Suprapubic skin (tissue), 4 donors: ENCODE measurements around the gene ITPRID1. TPM values are rescaled to one million over a fixed set of nuclear protein-coding genes. Genes with fewer than 3 reads are reported as not detected.

ENCODE experiments used
- DNase-seq, 2 donors: peaks; one replicate each; pipeline ENCODE4 v3.0.0-alpha.2; 2019; ENCODE audit warnings: low spot score in 2 of 2
- H3K27ac ChIP-seq: fragments of 200-600 bp; sonication (generic); one replicate; pipeline ENCODE4 v1.5.1; 2019
- H3K27me3 ChIP-seq: fragments of 200-600 bp; sonication (generic); one replicate; pipeline ENCODE4 v1.5.1; 2019
- H3K36me3 ChIP-seq: fragments of 200-600 bp; sonication (generic); one replicate; pipeline ENCODE4 v1.5.1; 2019
- H3K4me1 ChIP-seq: fragments of 200-600 bp; sonication (generic); one replicate; pipeline ENCODE4 v1.5.1; 2019
- H3K4me3 ChIP-seq: fragments of 200-600 bp; sonication (generic); one replicate; pipeline ENCODE4 v1.5.1; 2019; ENCODE audit warnings: mild to moderate bottlenecking
- H3K9me3 ChIP-seq: fragments of 200-600 bp; sonication (generic); one replicate; pipeline ENCODE4 v1.5.1; 2019
- CTCF ChIP-seq, 2 donors: fragments of 200-600 bp in 1 of 2; fragments of 450-650 bp in 1 of 2; sonication (generic) in 1 of 2; IDR thresholded peaks; one replicate each; pipeline ENCODE4 v1.5.1; 2016 to 2019; ENCODE audit warnings: antibody characterized with exemption in 2 of 2, mild to moderate bottlenecking in 1 of 2, moderate library complexity in 1 of 2
- EP300 ChIP-seq: sonication (generic); formaldehyde crosslinking; IDR thresholded peaks from one replicate; pipeline ENCODE4 v1.6.1; 2017; ENCODE audit warnings: antibody characterized with exemption
- POLR2A ChIP-seq, 2 donors: fragments of 450-650 bp; IDR thresholded peaks; one replicate each; pipeline ENCODE4 v1.6.1; 2017; ENCODE audit warnings: antibody characterized with exemption in 2 of 2, mild to moderate bottlenecking in 2 of 2, moderate library complexity in 2 of 2
- POLR2AphosphoS5 ChIP-seq, 3 donors: sonication (generic); formaldehyde crosslinking; IDR thresholded peaks; one replicate each; pipeline ENCODE4 v1.6.1; 2017; ENCODE audit warnings: antibody characterized with exemption in 3 of 3
- WGBS: methylation state at CpG from one replicate; pipeline ENCODE4 v1.1.5; 2018; 5-methylcytosine and 5-hydroxymethylcytosine counted together
- total RNA-seq, 4 donors: library from RNA; depleted of rRNA; stranded (reverse); fragments of >200 nt; gene quantifications; one replicate each; pipeline ENCODE4 v1.1.0, GENCODE V29; 2016

The ITPRID1 gene
- total RNA-seq, 4 donors from 2014 or later, result 4.4 to 27.7 (median 7.9) TPM

GRCh38 chr7:31646942-31647341 is 133.1 kb downstream of the ITPRID1 start:
- WGBS, result 58% methylated on average over 4 of the region's 4 CpGs
- Histone ChIP-seq H3K27me3 (no peaks in the 10 kb centered on the region), H3K4me3 (no peak overlapping the region), H3K36me3 (no peaks in the 10 kb centered on the region), H3K9me3 (no peaks in the 10 kb centered on the region), H3K4me1 (no peaks in the 10 kb centered on the region), H3K27ac (no peak overlapping the region)
- TF ChIP-seq CTCF (IDR thresholded peaks at IDR 0.05) (no peak), POLR2A (IDR thresholded peaks at IDR 0.05) (no peak), EP300 (no peak), POLR2AphosphoS5 (IDR thresholded peaks at IDR 0.05) (no peak)
- no peak for DNase-seq

- Histone ChIP-seq H3K9me3 (no peaks in the 10 kb centered on the region), H3K36me3 (no peaks in the 10 kb centered on the region), H3K4me1 (no peaks in the 10 kb centered on the region), H3K27me3 (no peaks in the 10 kb centered on the region), H3K4me3 (no peak overlapping the region), H3K27ac (no peak overlapping the region)
- DNase-seq, result no peak
- no peak for TF ChIP-seq CTCF (IDR thresholded peaks at IDR 0.05)
- 75% methylated on average over 7 of the region's 7 CpGs for WGBS
These were observed 133.6 kb downstream of the ITPRID1 start for GRCh38 chr7:31647511-31647910.

- H3K4me1 ChIP-seq, result no peaks in the 10 kb centered on the region
- no peaks in the 10 kb centered on the region for H3K36me3 ChIP-seq
- 100% methylated on average over 1 of the region's 1 CpG for WGBS
- H3K27me3 ChIP-seq, result no peaks in the 10 kb centered on the region
- no peak overlapping the region for H3K27ac ChIP-seq
- no peak for DNase-seq
- no peak for TF ChIP-seq EP300
- no peak for TF ChIP-seq CTCF (IDR thresholded peaks at IDR 0.05)
- no peak for TF ChIP-seq POLR2A (IDR thresholded peaks at IDR 0.05)
- TF ChIP-seq POLR2AphosphoS5 (IDR thresholded peaks at IDR 0.05), result no peak
- no peak overlapping the region for H3K4me3 ChIP-seq
- H3K9me3 ChIP-seq, result no peaks in the 10 kb centered on the region
These were observed 134.4 kb downstream of the ITPRID1 start for GRCh38 chr7:31648288-31648687.

- 88% methylated on average over 4 of the region's 4 CpGs for WGBS
- no peak for DNase-seq
- Histone ChIP-seq H3K9me3 (no peaks in the 10 kb centered on the region), H3K4me1 (no peaks in the 10 kb centered on the region), H3K27me3 (no peaks in the 10 kb centered on the region), H3K36me3 (no peaks in the 10 kb centered on the region), H3K27ac (no peak overlapping the region), H3K4me3 (no peak overlapping the region)
- no peak for TF ChIP-seq POLR2A (IDR thresholded peaks at IDR 0.05)
These were observed 135.0 kb downstream of the ITPRID1 start for GRCh38 chr7:31648880-31649279.

GRCh38 chr7:31651234-31652062 is 137.6 kb downstream of the ITPRID1 start:
- 71% methylated on average over 7 of the region's 7 CpGs for WGBS
- H3K4me3 ChIP-seq, result no peak overlapping the region
- H3K27me3 ChIP-seq, result no peaks in the 10 kb centered on the region
- DNase-seq, result no peak
- no peaks in the 10 kb centered on the region for H3K36me3 ChIP-seq
- H3K27ac ChIP-seq, result no peak overlapping the region
- TF ChIP-seq CTCF (IDR thresholded peaks at IDR 0.05) (no peak), EP300 (no peak), POLR2A (IDR thresholded peaks at IDR 0.05) (no peak), POLR2AphosphoS5 (IDR thresholded peaks at IDR 0.05) (no peak)
- no peaks in the 10 kb centered on the region for H3K9me3 ChIP-seq
- H3K4me1 ChIP-seq, result no peaks in the 10 kb centered on the region

GRCh38 chr7:31652063-31652326 is 138.1 kb downstream of the ITPRID1 start:
- DNase-seq, result no peak
- Histone ChIP-seq H3K4me3 (no peak overlapping the region), H3K27ac (no peak overlapping the region), H3K9me3 (no peaks in the 10 kb centered on the region), H3K36me3 (no peaks in the 10 kb centered on the region), H3K4me1 (no peaks in the 10 kb centered on the region), H3K27me3 (no peaks in the 10 kb centered on the region)
- no peak for TF ChIP-seq POLR2AphosphoS5 (IDR thresholded peaks at IDR 0.05)
- no peak for TF ChIP-seq EP300
